Caco-2 (cell line): ENCODE results near the gene CALM1. TPM values are rescaled to one million over a fixed set of nuclear protein-coding genes. Genes with fewer than 3 reads are reported as not detected.

Experiments used
- BruUV-seq: library from RNA; stranded (reverse); fragments of 400-500 nt; replicated peaks from 2 replicates; lab custom pipeline; 2021; lab: Mats Ljungman, UMichigan
- CTCF ChIA-PET: fragments of 300-600 bp; sonication (Branson Sonifier 250); formaldehyde crosslinking; loops from one replicate; lab custom pipeline; 2022; ENCODE audit warnings: antibody characterized with exemption; lab: Charles Lee
- POLR2A ChIA-PET: fragments of 300-600 bp; sonication (Branson Sonifier 250); formaldehyde crosslinking; loops from one replicate; lab custom pipeline; 2022; ENCODE audit warnings: antibody characterized with exemption; lab: Charles Lee
- DNase-seq, 2 experiments: peaks; one replicate each; pipeline versions ENCODE4 v3.0.0 to v3.0.0-alpha.2; 2020 to 2022
- H3K27me3 ChIP-seq: replicated peaks from 2 replicates; pipeline ENCODE4 v1.6.0; 2011; ENCODE audit warnings: low read length; ENCODE audit not compliant: control insufficient read depth, insufficient read depth
- H3K36me3 ChIP-seq: 2 replicates; pipeline ENCODE4 v1.5.1; 2011; ENCODE audit warnings: low read length; ENCODE audit not compliant: control insufficient read depth, insufficient read depth
- H3K4me1 ChIP-seq: fragments of 250-450 bp; sonication (Bioruptor Pico); 2 replicates; pipeline ENCODE4 v1.5.1; 2020; ENCODE audit warnings: mild to moderate bottlenecking
- H3K4me3 ChIP-seq: 2 replicates; pipeline ENCODE4 v1.5.1; 2011; ENCODE audit warnings: low read depth, mild to moderate bottlenecking, control low read depth, low read length
- H3K9me3 ChIP-seq: fragments of 250-450 bp; sonication (Bioruptor Pico); 2 replicates; pipeline ENCODE4 v1.5.1; 2020; ENCODE audit warnings: mild to moderate bottlenecking, moderate library complexity
- H3K27ac Mint-ChIP-seq: one replicate; pipeline ENCODE4 v1.8.0; 2022; ENCODE audit warnings: mixed read lengths; ENCODE audit not compliant: unreplicated experiment
- H3K27me3 Mint-ChIP-seq: one replicate; pipeline ENCODE4 v1.8.0; 2022; ENCODE audit warnings: mixed read lengths; ENCODE audit not compliant: insufficient read depth, unreplicated experiment
- H3K36me3 Mint-ChIP-seq: one replicate; pipeline ENCODE4 v1.8.0; 2022; ENCODE audit warnings: mild to moderate bottlenecking, mixed read lengths; ENCODE audit not compliant: insufficient read depth, unreplicated experiment
- H3K4me1 Mint-ChIP-seq: one replicate; pipeline ENCODE4 v1.8.0; 2022; ENCODE audit warnings: low read depth, mixed read lengths; ENCODE audit not compliant: unreplicated experiment
- H3K4me3 Mint-ChIP-seq: one replicate; pipeline ENCODE4 v1.8.0; 2022; ENCODE audit warnings: mild to moderate bottlenecking, moderate library complexity, mixed read lengths; ENCODE audit not compliant: unreplicated experiment
- H3K9me3 Mint-ChIP-seq: one replicate; pipeline ENCODE4 v1.8.0; 2022; ENCODE audit warnings: mixed read lengths; ENCODE audit not compliant: unreplicated experiment
- CTCF ChIP-seq, 2 experiments: fragments of 200-600 bp in 1 of 2; IDR thresholded peaks; 1 replicate in 1 of 2; 2 replicates in 1 of 2; pipeline versions ENCODE4 v1.5.1 to v1.8.0; 2011 to 2022; ENCODE audit warnings: antibody characterized with exemption in 1 of 2, control low read depth in 1 of 2, inconsistent platforms in 1 of 2, low read depth in 1 of 2, low read length in 1 of 2, mild to moderate bottlenecking in 1 of 2, moderate library complexity in 1 of 2; ENCODE audit not compliant: insufficient read depth in 1 of 2, severe bottlenecking in 1 of 2, unreplicated experiment in 1 of 2
- intact Hi-C: fragments of 100-400 bp; cut with micrococcal nuclease; formaldehyde crosslinking; loops from one replicate; pipeline ENCODE4 v1.10.0; 2022; ENCODE audit not compliant: unreplicated experiment
- total RNA-seq: library from RNA; stranded (reverse); gene quantifications from 2 replicates; pipeline ENCODE4 v1.2.3, GENCODE V29; 2022

Gene CALM1
- total RNA-seq, 1 experiment from 2014 or later = 437 TPM

GRCh38 chr14:90457186-90457585 is 60.4 kb downstream of the CALM1 start:
- no peaks in the 10 kb centered on the region for H3K9me3 ChIP-seq
- H3K27me3 ChIP-seq = no peaks in the 10 kb centered on the region
- Mint-ChIP-seq H3K4me3 (no peak overlapping the region), H3K4me1 (peaks cover 6% of the 10 kb centered on the region), H3K9me3 (no peaks in the 10 kb centered on the region), H3K27me3 (no peaks in the 10 kb centered on the region), H3K36me3 (no peaks in the 10 kb centered on the region), H3K27ac (no peak overlapping the region)
- ChIA-PET POLR2A (no interaction called here), CTCF (no interaction called here)
- no peaks in the 10 kb centered on the region for H3K36me3 ChIP-seq
- no peak overlapping the region for H3K4me3 ChIP-seq
- TF ChIP-seq CTCF (IDR thresholded peaks at IDR 0.05; ENCODE audit: insufficient read depth in 1 of 2, low read depth in 1 of 2, low read length in 1 of 2, severe bottlenecking in 1 of 2, unreplicated experiment in 1 of 2) = no peak
- intact Hi-C loops = no loop called here
- no peaks in the 10 kb centered on the region for H3K4me1 ChIP-seq
- DNase-seq = no peak
- BruUV-seq = no TSS peak

Other genes with a start within 250 kb of the CALM1 start
- 101 TPM in 2 replicates for gene PSMC1, start 140.5 kb upstream of the CALM1 start, total RNA-seq
- 17.1 and 18.0 TPM in 2 replicates for gene NRDE2, start 65.1 kb upstream of the CALM1 start, total RNA-seq